H9 (cell line): ENCODE measurements around the gene ITGA1. TPM values are rescaled to one million over a fixed set of nuclear protein-coding genes. Genes with fewer than 3 reads are reported as not detected.

Experiments used
- DNase-seq: peaks from one replicate; pipeline ENCODE4 v3.0.0-alpha.2; 2017
- H2AFZ ChIP-seq: one replicate; pipeline ENCODE4 v1.6.1; 2013; ENCODE audit warnings: mild to moderate bottlenecking, low read length, control low read depth, moderate library complexity
- H2AK5ac ChIP-seq: 2 replicates; pipeline ENCODE4 v1.6.1; 2013; ENCODE audit warnings: low read length, control low read depth, mixed read lengths; ENCODE audit not compliant: insufficient read length
- H2BK120ac ChIP-seq: one replicate; pipeline ENCODE4 v1.6.1; 2013; ENCODE audit warnings: low read depth, mild to moderate bottlenecking, low read length, control low read depth, inconsistent platforms; ENCODE audit not compliant: poor library complexity, severe bottlenecking
- H2BK12ac ChIP-seq: 2 replicates; pipeline ENCODE4 v1.6.1; 2013; ENCODE audit warnings: low read length, control low read depth, mixed read lengths, low read depth; ENCODE audit not compliant: insufficient read length
- H2BK15ac ChIP-seq: 2 replicates; pipeline ENCODE4 v1.6.1; 2013; ENCODE audit warnings: low read depth, low read length, control low read depth
- H2BK20ac ChIP-seq: one replicate; pipeline ENCODE4 v1.6.1; 2013; ENCODE audit warnings: low read depth, mild to moderate bottlenecking, low read length, control low read depth, inconsistent platforms; ENCODE audit not compliant: poor library complexity, severe bottlenecking
- H2BK5ac ChIP-seq: 2 replicates; pipeline ENCODE4 v1.6.1; 2013; ENCODE audit warnings: low read length, control low read depth, mixed read lengths; ENCODE audit not compliant: insufficient read length
- H3K14ac ChIP-seq: 2 replicates; pipeline ENCODE4 v1.6.1; 2013; ENCODE audit warnings: low read length, control low read depth; ENCODE audit not compliant: insufficient read depth
- H3K18ac ChIP-seq: 2 replicates; pipeline ENCODE4 v1.6.1; 2013; ENCODE audit warnings: low read depth, mild to moderate bottlenecking, mixed read lengths, low read length, control low read depth; ENCODE audit not compliant: insufficient read length
- H3K23ac ChIP-seq: 2 replicates; pipeline ENCODE4 v1.6.1; 2013; ENCODE audit warnings: low read length, control low read depth, mixed read lengths, low read depth; ENCODE audit not compliant: insufficient read length
- H3K23me2 ChIP-seq: 2 replicates; pipeline ENCODE4 v1.6.1; 2013; ENCODE audit warnings: low read depth, mild to moderate bottlenecking, mixed read lengths, low read length, control low read depth; ENCODE audit not compliant: insufficient read length, poor library complexity, severe bottlenecking
- H3K27ac ChIP-seq: 2 replicates; pipeline ENCODE4 v1.5.1; 2013; ENCODE audit warnings: low read length, control low read depth, mixed read lengths, low read depth; ENCODE audit not compliant: insufficient read length
- H3K27me3 ChIP-seq: 2 replicates; pipeline ENCODE4 v1.6.1; 2013; ENCODE audit warnings: low read length, control low read depth, inconsistent platforms; ENCODE audit not compliant: insufficient read depth
- H3K4ac ChIP-seq: 2 replicates; pipeline ENCODE4 v1.6.1; 2013; ENCODE audit warnings: low read depth, mild to moderate bottlenecking, control low read depth, inconsistent platforms, low read length, moderate library complexity
- H3K4me1 ChIP-seq: 2 replicates; pipeline ENCODE4 v1.6.1; 2013; ENCODE audit warnings: low read length, control low read depth, inconsistent platforms; ENCODE audit not compliant: insufficient read depth
- H3K4me2 ChIP-seq: 2 replicates; pipeline ENCODE4 v1.6.1; 2013; ENCODE audit warnings: low read length, control low read depth, mixed read lengths; ENCODE audit not compliant: insufficient read length, insufficient read depth
- H3K56ac ChIP-seq: 2 replicates; pipeline ENCODE4 v1.6.1; 2013; ENCODE audit warnings: low read depth, mild to moderate bottlenecking, mixed read lengths, low read length, control low read depth; ENCODE audit not compliant: insufficient read length
- H3K79me1 ChIP-seq: 2 replicates; pipeline ENCODE4 v1.6.1; 2013; ENCODE audit warnings: low read depth, mild to moderate bottlenecking, moderate library complexity, low read length, control low read depth, inconsistent platforms; ENCODE audit not compliant: insufficient read depth, poor library complexity, severe bottlenecking
- H3K79me2 ChIP-seq: 2 replicates; pipeline ENCODE4 v1.6.1; 2013; ENCODE audit warnings: low read length, control low read depth, inconsistent platforms; ENCODE audit not compliant: insufficient read depth
- H3K9ac ChIP-seq: 2 replicates; pipeline ENCODE4 v1.6.1; 2013; ENCODE audit warnings: low read length, control low read depth, mixed read lengths; ENCODE audit not compliant: insufficient read length; ENCODE audit errors: extremely low read depth
- H3K9me3 ChIP-seq: one replicate; pipeline ENCODE4 v1.6.1; 2013; ENCODE audit warnings: low read depth, low read length, inconsistent platforms; ENCODE audit not compliant: control insufficient read depth
- H3T11ph ChIP-seq: one replicate; pipeline ENCODE4 v1.6.1; 2013; ENCODE audit warnings: mild to moderate bottlenecking, low read length, control low read depth, inconsistent platforms
- H4K20me1 ChIP-seq: one replicate; pipeline ENCODE4 v1.6.1; 2013; ENCODE audit not compliant: control insufficient read depth, insufficient read length, insufficient read depth
- H4K5ac ChIP-seq: 2 replicates; pipeline ENCODE4 v1.6.1; 2013; ENCODE audit warnings: low read depth, mild to moderate bottlenecking, mixed read lengths, low read length, control low read depth; ENCODE audit not compliant: insufficient read length
- H4K8ac ChIP-seq: replicated peaks from 2 replicates; pipeline ENCODE4 v1.6.1; 2013; ENCODE audit warnings: low read length, control low read depth, mixed read lengths, low read depth; ENCODE audit not compliant: insufficient read length
- H4K91ac ChIP-seq: 2 replicates; pipeline ENCODE4 v1.6.1; 2013; ENCODE audit warnings: low read depth, mild to moderate bottlenecking, moderate library complexity, mixed read lengths, low read length, control low read depth; ENCODE audit not compliant: insufficient read length
- H3K27ac Mint-ChIP-seq, 3 experiments: 2 replicates in 2 of 3; 3 replicates in 1 of 3; pipeline ENCODE4 v1.8.0; 2020 to 2021; ENCODE audit warnings: mixed read lengths in 3 of 3, mild to moderate bottlenecking in 1 of 3, moderate library complexity in 1 of 3
- H3K27me3 Mint-ChIP-seq: 2 replicates; pipeline ENCODE4 v1.8.0; 2021; ENCODE audit warnings: low read depth, mild to moderate bottlenecking, moderate library complexity, mixed read lengths
- H3K36me3 Mint-ChIP-seq, 3 experiments: 2 replicates in 2 of 3; 3 replicates in 1 of 3; pipeline ENCODE4 v1.8.0; 2020 to 2021; ENCODE audit warnings: low read depth in 3 of 3, mixed read lengths in 3 of 3; ENCODE audit not compliant: insufficient read depth in 1 of 3
- H3K4me1 Mint-ChIP-seq, 2 experiments: 2 replicates each; pipeline ENCODE4 v1.8.0; 2020; ENCODE audit warnings: mixed read lengths in 2 of 2
- H3K4me3 Mint-ChIP-seq, 2 experiments: 2 replicates in 1 of 2; 3 replicates in 1 of 2; pipeline ENCODE4 v1.8.0; 2020 to 2021; ENCODE audit warnings: mild to moderate bottlenecking in 2 of 2, mixed read lengths in 2 of 2, moderate library complexity in 1 of 2
- H3K9me3 Mint-ChIP-seq, 2 experiments: 2 replicates in 1 of 2; 3 replicates in 1 of 2; pipeline ENCODE4 v1.8.0; 2020; ENCODE audit warnings: mild to moderate bottlenecking in 2 of 2, mixed read lengths in 2 of 2, moderate library complexity in 1 of 2
- WGBS: extraction: QIAGEN DNeasy Blood & Tissue Kit; methylation state at CpG from one replicate; pipeline ENCODE4 v1.1.7; 2013; ENCODE audit warnings: missing lambda C conversion rate, low lambda C conversion rate, mixed read lengths; ENCODE audit not compliant: insufficient read length; ENCODE audit errors: extremely low coverage; 5-methylcytosine and 5-hydroxymethylcytosine counted together
- total RNA-seq: library from RNA; stranded (reverse); gene quantifications from 2 replicates; pipeline ENCODE4 v1.2.1, GENCODE V29; 2021
- TF ChIP-seq, protein P1 (sequence below): fragments of 200-600 bp; sonication (generic); conservative IDR thresholded peaks from 3 replicates; pipeline ENCODE4 v1.8.0; 2021; ENCODE audit warnings: antibody characterized with exemption, mild to moderate bottlenecking

Gene ITGA1
- total RNA-seq, 1 experiment from 2014 or later = 3.9 TPM

DNA sequence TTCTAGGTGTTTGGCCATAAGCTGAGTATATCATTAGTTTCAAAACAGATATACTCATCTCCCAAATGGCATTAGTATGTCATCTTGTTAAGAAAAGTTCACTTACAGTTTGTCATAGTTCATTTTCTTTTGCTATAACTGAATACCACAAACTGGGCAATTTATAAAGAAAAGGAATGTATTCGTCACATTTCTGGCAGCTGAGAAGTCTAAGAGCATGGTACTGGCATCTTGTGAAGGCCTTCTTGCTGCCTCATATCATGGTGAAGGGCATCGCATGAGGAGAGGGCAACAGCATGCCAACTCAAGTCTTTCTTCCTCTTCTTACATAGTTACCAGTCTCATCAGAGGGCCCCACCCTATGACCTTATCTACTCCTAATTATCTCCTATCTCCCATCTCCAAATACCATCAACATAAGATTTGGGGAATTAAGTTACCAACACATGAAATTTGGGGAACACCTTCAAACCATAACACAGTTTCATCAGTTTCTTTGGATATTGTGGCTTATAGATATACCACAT lies 20.4 kb upstream of the ITGA1 start:
- no peak overlapping the region for H4K8ac ChIP-seq
- no peak overlapping the region for H2BK5ac ChIP-seq
- H2BK15ac ChIP-seq = no peak overlapping the region
- H3K14ac ChIP-seq = no peak overlapping the region
- no peaks in the 10 kb centered on the region for H3K9me3 ChIP-seq
- no peak overlapping the region for H3T11ph ChIP-seq
- no peak overlapping the region for H3K56ac ChIP-seq
- Mint-ChIP-seq H3K4me3 (no peak overlapping the region), H3K36me3 (no peaks in the 10 kb centered on the region), H3K9me3 (no peaks in the 10 kb centered on the region; a peak in 2 of 5 replicates), H3K27me3 (no peaks in the 10 kb centered on the region), H3K27ac (no peak overlapping the region), H3K4me1 (peaks cover 3 to 5% of the 10 kb centered on the region in 2 experiments; a peak in 2 of 4 replicates)
- TF ChIP-seq, protein P1, sequence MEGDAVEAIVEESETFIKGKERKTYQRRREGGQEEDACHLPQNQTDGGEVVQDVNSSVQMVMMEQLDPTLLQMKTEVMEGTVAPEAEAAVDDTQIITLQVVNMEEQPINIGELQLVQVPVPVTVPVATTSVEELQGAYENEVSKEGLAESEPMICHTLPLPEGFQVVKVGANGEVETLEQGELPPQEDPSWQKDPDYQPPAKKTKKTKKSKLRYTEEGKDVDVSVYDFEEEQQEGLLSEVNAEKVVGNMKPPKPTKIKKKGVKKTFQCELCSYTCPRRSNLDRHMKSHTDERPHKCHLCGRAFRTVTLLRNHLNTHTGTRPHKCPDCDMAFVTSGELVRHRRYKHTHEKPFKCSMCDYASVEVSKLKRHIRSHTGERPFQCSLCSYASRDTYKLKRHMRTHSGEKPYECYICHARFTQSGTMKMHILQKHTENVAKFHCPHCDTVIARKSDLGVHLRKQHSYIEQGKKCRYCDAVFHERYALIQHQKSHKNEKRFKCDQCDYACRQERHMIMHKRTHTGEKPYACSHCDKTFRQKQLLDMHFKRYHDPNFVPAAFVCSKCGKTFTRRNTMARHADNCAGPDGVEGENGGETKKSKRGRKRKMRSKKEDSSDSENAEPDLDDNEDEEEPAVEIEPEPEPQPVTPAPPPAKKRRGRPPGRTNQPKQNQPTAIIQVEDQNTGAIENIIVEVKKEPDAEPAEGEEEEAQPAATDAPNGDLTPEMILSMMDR = no peak
- no peak overlapping the region for H2AFZ ChIP-seq
- H3K4me2 ChIP-seq = no peak overlapping the region
- no peak overlapping the region for H3K27ac ChIP-seq
- H3K23ac ChIP-seq = no peak overlapping the region
- no peaks in the 10 kb centered on the region for H3K23me2 ChIP-seq
- H3K4me1 ChIP-seq = no peaks in the 10 kb centered on the region
- H3K79me1 ChIP-seq = no peaks in the 10 kb centered on the region
- no peak overlapping the region for H3K4ac ChIP-seq
- H3K18ac ChIP-seq = no peak overlapping the region
- no peak overlapping the region for H4K5ac ChIP-seq
- no peaks in the 10 kb centered on the region for H4K20me1 ChIP-seq
- no peaks in the 10 kb centered on the region for H3K79me2 ChIP-seq
- H4K91ac ChIP-seq = no peak overlapping the region
- H3K9ac ChIP-seq = no peak overlapping the region
- no peaks in the 10 kb centered on the region for H3K27me3 ChIP-seq
- no peak for DNase-seq
- no peak overlapping the region for H2BK120ac ChIP-seq
- WGBS = no CpG with 5 or more reads among the region's 2 CpGs
- no peak overlapping the region for H2AK5ac ChIP-seq
- H2BK20ac ChIP-seq = no peak overlapping the region
- no peak overlapping the region for H2BK12ac ChIP-seq
